OCI-LY7 (cell line): ENCODE results near the gene ARX.

Experiments
- CTCF ChIP-seq: fragments of 200-600 bp; sonication (generic); conservative IDR thresholded peaks from 2 replicates; pipeline ENCODE4 v1.5.1; 2014; ENCODE audit warnings: mild to moderate bottlenecking, antibody characterized with exemption, low read length, moderate library complexity, mixed read lengths
- EZH2phosphoT487 ChIP-seq: fragments of 200-600 bp; sonication (generic); IDR thresholded peaks from 2 replicates; pipeline ENCODE4 v1.6.1; 2018; ENCODE audit warnings: low read depth, borderline replicate concordance, mild to moderate bottlenecking, mixed run types, antibody characterized with exemption, low read length, moderate library complexity, mixed read lengths

DNA sequence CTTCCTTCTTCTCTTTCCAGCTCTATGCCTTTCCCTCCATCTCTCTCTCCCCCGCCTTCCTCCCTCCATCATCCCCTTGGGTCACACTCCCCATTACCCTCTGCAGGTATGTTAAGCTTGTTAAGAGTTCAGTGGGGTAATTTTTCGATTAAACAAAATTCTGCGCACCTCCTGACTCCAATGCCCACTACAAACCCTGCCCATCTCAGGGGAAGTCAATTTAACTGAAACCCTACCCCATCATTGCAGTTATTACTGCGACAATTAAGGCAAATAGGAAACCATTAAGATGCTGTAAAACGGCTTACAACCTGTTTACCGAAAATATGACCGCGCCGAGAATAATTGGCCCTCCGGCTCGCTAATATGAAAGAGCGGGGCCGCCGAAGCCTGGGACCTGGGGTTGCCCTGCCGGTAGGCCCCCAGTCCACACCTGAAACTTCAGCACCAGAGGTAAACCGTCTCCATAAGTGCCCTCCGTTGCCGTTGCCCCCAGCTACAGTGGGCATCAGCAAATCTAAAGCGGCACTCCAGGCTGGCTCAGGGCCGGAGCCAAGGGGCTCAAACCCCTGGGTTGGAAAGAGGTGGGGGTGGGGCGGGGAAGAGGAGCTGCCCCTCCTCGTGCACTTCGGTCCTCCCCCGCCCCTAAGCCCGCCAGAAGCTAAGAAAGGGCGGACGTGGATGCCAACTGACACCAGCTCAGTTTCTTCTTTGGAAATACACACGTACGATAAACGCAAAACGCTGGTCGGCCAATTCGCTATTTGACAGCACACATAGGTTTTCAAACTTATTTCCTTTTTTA, 4.8 kb downstream of the ARX start:
- TF ChIP-seq CTCF (no peak), EZH2phosphoT487 (no peak)
